GM12801 (cell line): ENCODE data around the gene LYRM9.

Source experiments
- CTCF ChIP-seq: IDR thresholded peaks from one replicate; pipeline ENCODE4 v1.5.1; 2011; ENCODE audit warnings: control low read depth; ENCODE audit not compliant: insufficient read length; ENCODE audit errors: extremely low read depth

LYRM9 gene

GRCh38 chr17:27840688-27841087 is 52.5 kb downstream of the LYRM9 start:
- TF ChIP-seq CTCF, result no peak

- TF ChIP-seq CTCF, result no peak
Observed at GRCh38 chr17:27836651-27837050, 56.5 kb downstream of the LYRM9 start.

- TF ChIP-seq CTCF, result no peak
Observed at GRCh38 chr17:27834571-27834970, 58.6 kb downstream of the LYRM9 start.

- no peak for TF ChIP-seq CTCF
Observed at GRCh38 chr17:27832831-27833230, 60.3 kb downstream of the LYRM9 start.
